WERI-Rb-1 (cell line): ENCODE results near the gene SYNDIG1.

Experiments
- DNase-seq: peaks from one replicate; pipeline ENCODE4 v3.0.0-alpha.2; 2020
- H3K27ac ChIP-seq: fragments of 250-450 bp; sonication (Bioruptor Pico); 2 replicates; pipeline ENCODE4 v1.5.1; 2020; ENCODE audit warnings: mild to moderate bottlenecking, moderate library complexity
- H3K27me3 ChIP-seq: fragments of 250-450 bp; sonication (Bioruptor Pico); 2 replicates; pipeline ENCODE4 v1.5.1; 2021; ENCODE audit warnings: mild to moderate bottlenecking, low read depth, moderate library complexity; ENCODE audit not compliant: insufficient read depth, severe bottlenecking
- H3K36me3 ChIP-seq: fragments of 250-450 bp; sonication (Bioruptor Pico); 2 replicates; pipeline ENCODE4 v1.5.1; 2020; ENCODE audit warnings: mild to moderate bottlenecking, moderate library complexity
- H3K4me3 ChIP-seq: 2 replicates; pipeline ENCODE4 v1.5.1; 2011; ENCODE audit warnings: low read depth, mild to moderate bottlenecking, control low read depth, low read length
- H3K9me3 ChIP-seq: fragments of 250-450 bp; sonication (Bioruptor Pico); 2 replicates; pipeline ENCODE4 v1.5.1; 2021; ENCODE audit warnings: mild to moderate bottlenecking, moderate library complexity; ENCODE audit not compliant: severe bottlenecking
- TF ChIP-seq, protein P1 (sequence below): IDR thresholded peaks from 2 replicates; pipeline ENCODE4 v1.5.1; 2011; ENCODE audit warnings: low read depth, mild to moderate bottlenecking, control low read depth, inconsistent platforms, low read length

Gene SYNDIG1

DNA sequence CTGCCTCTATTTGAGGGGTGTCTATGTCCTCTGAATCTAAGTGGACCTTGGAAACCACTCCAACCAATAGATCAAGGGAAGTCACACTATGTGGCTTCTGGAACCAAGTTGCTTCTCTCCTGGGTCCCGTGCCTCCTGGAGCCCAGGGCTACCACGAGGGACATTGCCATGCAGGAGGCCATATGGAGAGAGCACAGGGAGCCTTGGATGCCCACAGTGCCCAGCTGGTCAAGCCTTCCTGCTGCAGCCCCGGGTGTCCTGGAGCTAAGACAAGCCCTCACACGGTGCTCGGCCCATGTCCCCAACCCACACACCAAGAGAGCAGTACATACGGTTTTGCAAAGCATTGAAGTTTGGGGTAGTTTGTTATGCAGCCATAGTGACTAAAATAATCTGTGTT, 231.6 kb downstream of the SYNDIG1 start:
- DNase-seq, result no peak
- Histone ChIP-seq H3K27ac (no peak overlapping the region), H3K36me3 (no peaks in the 10 kb centered on the region), H3K9me3 (no peaks in the 10 kb centered on the region), H3K27me3 (no peaks in the 10 kb centered on the region), H3K4me3 (no peak overlapping the region)
- TF ChIP-seq, protein P1, sequence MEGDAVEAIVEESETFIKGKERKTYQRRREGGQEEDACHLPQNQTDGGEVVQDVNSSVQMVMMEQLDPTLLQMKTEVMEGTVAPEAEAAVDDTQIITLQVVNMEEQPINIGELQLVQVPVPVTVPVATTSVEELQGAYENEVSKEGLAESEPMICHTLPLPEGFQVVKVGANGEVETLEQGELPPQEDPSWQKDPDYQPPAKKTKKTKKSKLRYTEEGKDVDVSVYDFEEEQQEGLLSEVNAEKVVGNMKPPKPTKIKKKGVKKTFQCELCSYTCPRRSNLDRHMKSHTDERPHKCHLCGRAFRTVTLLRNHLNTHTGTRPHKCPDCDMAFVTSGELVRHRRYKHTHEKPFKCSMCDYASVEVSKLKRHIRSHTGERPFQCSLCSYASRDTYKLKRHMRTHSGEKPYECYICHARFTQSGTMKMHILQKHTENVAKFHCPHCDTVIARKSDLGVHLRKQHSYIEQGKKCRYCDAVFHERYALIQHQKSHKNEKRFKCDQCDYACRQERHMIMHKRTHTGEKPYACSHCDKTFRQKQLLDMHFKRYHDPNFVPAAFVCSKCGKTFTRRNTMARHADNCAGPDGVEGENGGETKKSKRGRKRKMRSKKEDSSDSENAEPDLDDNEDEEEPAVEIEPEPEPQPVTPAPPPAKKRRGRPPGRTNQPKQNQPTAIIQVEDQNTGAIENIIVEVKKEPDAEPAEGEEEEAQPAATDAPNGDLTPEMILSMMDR, result no peak

DNA sequence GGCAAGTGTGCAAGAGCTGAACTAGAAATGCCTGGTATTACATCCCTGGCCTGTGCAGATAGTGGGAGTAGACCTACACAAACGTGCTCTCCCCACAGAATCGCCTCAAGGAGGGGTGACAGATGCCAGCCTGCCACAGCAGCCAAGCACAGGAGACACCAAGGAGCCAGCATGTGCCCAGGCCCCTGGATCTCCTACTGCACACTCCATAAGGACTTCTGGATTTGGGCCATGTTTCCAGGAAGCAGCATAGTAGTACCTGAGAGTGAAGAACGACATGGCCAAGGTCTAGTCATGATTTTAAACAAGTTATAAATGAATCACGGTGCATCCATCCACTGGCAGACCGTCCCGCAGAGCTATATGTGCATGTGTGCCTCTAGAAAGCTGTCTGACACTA, 232.2 kb downstream of the SYNDIG1 start:
- Histone ChIP-seq H3K9me3 (no peaks in the 10 kb centered on the region), H3K27ac (no peak overlapping the region), H3K27me3 (no peaks in the 10 kb centered on the region), H3K4me3 (no peak overlapping the region), H3K36me3 (no peaks in the 10 kb centered on the region)
- TF ChIP-seq, protein P1, result no peak
- no peak for DNase-seq

DNA sequence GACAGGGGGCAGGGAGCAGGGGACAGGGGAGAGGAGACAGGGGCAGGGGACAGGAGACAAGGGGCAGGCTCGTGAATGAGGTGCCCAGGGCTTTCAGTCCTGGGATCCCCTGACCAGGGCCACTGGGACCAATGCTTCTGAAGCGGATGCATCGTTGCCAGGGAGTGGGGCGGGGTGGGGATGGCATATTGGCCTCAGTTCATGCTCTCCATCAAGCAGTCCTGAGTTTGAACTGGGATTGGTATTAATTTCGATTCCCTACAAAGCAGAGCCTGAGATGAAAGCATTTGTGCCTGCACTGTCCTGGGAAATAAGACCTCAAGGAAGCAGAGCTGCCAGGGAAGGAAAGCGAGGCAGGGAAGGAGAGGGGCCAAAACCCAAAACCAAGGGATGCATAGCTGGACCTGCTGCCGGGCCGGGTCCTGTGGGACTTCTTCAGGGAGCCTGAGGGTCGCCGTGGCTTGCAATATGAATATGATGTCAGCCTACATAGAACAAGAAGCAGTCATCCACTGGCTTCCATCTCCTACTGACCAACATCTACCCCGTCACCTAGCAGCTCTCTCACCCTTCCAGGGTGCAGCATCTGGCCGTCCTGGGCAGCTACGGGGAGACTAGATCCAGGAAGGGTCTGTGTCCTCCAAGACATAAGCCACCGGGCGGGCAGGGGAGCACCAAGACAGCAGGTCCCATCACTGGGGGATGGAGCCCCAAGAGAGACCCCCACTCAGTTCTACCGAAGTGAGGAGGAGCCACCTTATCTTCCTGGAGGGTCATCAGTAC, 233.3 kb downstream of the SYNDIG1 start:
- Histone ChIP-seq H3K9me3 (no peaks in the 10 kb centered on the region), H3K36me3 (no peaks in the 10 kb centered on the region), H3K4me3 (no peak overlapping the region), H3K27me3 (no peaks in the 10 kb centered on the region), H3K27ac (no peak overlapping the region)
- TF ChIP-seq, protein P1, result no peak
- no peak for DNase-seq

DNA sequence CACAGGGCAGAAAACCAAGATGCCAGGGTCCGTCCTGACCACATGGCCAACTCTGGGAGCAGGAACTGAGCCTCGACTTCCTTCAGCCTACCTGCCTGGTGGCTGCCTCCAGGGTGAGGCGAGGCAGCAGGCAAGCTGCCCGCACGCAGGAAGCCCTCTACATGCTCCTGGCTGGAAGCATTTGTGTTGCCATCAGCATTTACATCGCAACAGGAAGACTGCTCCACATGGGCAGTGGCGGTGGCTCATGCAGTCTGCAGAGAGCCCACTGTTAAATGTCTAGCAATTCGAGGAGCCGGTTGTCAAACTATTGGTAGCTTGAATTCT, 233.8 kb downstream of the SYNDIG1 start:
- no peaks in the 10 kb centered on the region for H3K27me3 ChIP-seq
- no peak overlapping the region for H3K27ac ChIP-seq
- H3K9me3 ChIP-seq, result no peaks in the 10 kb centered on the region

DNA sequence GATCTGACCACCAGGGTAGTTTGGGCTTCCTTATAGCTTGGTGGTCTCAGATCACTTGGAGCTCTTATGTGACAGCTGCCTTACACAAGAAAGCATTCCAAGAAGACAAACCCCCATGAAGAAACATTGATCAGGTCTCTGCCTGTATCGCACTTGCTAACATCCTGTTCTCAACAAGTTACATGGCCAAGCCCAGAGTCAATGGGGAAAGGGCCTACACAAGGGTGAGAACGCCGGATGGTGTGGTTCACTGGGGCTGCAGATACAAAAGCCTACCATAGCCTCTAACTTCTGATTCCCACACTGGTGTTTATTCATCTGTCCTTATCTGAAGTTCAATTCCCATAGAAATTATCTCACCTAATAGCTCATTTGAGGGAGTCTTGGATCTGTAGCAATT, 235.5 kb downstream of the SYNDIG1 start:
- no peaks in the 10 kb centered on the region for H3K27me3 ChIP-seq

More for the DNA sequence above, 233.8 kb downstream of the SYNDIG1 start:
- H3K36me3 ChIP-seq, result no peaks in the 10 kb centered on the region
- no peak for DNase-seq
- H3K4me3 ChIP-seq, result no peak overlapping the region
- TF ChIP-seq, protein P1, result no peak

More for the DNA sequence above, 235.5 kb downstream of the SYNDIG1 start:
- Histone ChIP-seq H3K27ac (no peak overlapping the region), H3K9me3 (no peaks in the 10 kb centered on the region), H3K4me3 (no peak overlapping the region), H3K36me3 (no peaks in the 10 kb centered on the region)
- DNase-seq, result no peak
- TF ChIP-seq, protein P1, result no peak
